Stimulated activated CD4-positive, alpha-beta T cell treated with anti-CD3 and anti-CD28 coated beads, Interleukin-12 subunit alpha, Interleukin-12 subunit beta, amount 100 ng/mL, for 48 hours (primary cell): ENCODE measurements around the gene GLYATL3.

Source experiments
- DNase-seq, 3 donors: peaks; one replicate each; pipeline ENCODE4 v3.0.0-alpha.2; 2020; ENCODE audit warnings: low read depth in 2 of 3, low spot score in 1 of 3

Gene GLYATL3

GRCh38 chr6:49513153-49513989 is 13.6 kb downstream of the GLYATL3 start:
- DNase-seq: no peak

DNA sequence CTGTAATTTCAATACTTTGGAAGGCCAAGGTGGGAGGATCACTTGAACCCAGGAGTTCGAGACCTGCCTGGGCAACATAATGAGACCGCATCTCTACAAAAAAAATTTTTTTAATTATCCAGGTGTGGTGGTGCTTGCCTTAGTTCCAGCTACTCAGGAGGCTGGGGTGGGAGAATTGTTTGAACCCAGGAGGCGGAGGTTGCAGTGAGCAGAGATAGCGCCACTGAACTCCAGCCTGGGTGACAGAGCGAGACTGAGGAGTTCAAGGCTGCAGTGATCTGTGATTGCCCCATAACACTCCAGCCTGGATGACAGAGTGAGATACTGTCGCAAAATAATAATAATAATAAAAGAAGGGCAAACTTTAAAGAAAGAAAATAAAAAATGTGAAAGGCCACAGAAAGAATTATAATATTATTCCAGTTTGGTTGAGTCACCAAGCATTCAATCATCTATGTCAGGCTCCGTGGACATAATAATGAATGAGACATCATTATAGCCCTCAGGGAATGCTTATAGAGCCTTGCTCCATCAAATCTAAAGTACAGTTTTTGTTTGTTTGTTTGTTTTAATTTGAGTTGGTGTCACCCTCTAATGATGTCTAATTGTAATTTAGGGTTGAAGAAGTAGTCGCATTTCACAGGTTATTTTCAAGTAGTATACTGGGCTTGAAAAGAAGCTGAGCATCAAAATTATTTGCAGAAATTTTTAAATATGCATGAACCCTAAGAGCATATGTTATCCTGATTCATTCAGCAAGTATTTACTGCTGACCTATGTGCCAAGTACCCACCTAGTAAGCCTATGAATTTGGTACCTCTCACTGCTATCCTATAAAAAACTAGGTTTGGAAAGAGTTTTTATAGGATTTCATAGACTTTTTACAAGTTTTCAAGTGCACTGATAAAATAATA is 15.1 kb downstream of the GLYATL3 start:
- no peak for DNase-seq

DNA sequence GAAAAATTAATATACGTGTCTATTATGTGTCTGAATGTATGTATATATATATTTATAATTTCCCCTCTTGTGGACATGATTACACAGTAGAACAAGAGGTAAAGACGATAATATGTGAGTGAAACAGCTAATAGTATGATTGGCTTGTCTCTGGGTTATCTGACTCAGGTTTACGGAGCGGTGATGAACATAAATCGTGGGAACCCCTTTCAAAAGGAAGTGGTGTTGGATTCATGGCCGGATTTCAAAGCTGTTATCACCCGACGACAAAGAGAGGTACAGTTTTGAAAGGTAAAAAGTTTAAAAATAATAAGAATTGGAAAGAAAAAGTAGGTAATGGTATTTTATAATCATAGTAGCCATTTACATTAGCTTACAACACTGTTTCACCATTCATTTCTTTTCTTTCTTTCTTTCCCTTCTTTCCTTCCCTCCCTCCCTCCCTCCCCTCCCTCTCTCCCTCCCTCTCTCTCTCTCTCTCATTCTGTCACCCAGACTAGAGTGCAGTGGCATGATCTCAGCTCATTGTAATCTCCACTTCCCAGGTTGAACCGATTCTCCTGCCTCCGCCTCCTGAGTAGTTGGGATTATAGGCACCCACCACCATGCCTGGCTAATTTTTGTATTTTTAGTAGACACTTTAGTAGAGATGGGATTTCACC is 15.9 kb downstream of the GLYATL3 start:
- DNase-seq: no peak

DNA sequence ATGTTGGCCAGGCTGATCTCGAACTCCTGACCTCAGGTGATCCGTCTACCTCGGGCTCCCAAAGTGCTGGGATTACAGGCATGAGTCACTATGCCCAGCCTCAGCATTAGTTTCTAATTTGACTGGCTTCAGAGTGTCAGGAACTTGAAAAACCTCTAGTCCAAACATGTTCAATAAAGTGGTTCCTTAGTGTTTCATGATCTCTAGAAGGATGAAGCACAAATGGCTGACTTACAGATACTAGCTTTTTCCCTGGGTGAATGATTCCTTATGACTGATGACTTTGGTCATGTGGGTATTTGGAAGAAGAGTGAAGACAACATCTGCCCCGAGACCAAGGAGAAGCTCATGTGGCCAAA is 16.4 kb downstream of the GLYATL3 start:
- no peak for DNase-seq

- no peak for DNase-seq
These were observed 18.2 kb downstream of the GLYATL3 start for GRCh38 chr6:49517919-49518318.

GRCh38 chr6:49519660-49520059 is 19.9 kb downstream of the GLYATL3 start:
- DNase-seq: no peak

GRCh38 chr6:49522710-49523593 is 23.2 kb downstream of the GLYATL3 start:
- no peak for DNase-seq

GRCh38 chr6:49523901-49524300 is 24.2 kb downstream of the GLYATL3 start:
- no peak for DNase-seq

GRCh38 chr6:49524541-49524940 is 24.8 kb downstream of the GLYATL3 start:
- no peak for DNase-seq

GRCh38 chr6:49526598-49526997 is 26.9 kb downstream of the GLYATL3 start:
- no peak for DNase-seq

DNA sequence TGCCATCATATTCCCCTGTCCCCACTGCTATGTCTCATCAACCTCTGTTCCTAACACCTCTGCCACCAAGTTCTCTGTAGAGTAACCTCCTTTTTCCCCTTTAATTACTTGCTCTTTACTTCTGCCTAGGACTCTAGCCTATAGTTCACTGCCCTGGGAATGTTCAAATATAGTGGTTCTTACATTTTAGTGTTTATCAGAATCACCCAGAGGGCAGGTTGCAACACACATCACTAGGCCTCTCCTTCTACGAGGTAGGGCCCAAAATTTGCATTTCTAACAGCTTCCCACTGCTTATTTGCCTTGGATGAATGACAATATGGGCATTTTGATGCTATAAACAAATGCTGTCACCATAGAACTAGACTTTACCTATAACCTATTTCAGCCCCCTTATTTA is 27.6 kb downstream of the GLYATL3 start:
- no peak for DNase-seq

DNA sequence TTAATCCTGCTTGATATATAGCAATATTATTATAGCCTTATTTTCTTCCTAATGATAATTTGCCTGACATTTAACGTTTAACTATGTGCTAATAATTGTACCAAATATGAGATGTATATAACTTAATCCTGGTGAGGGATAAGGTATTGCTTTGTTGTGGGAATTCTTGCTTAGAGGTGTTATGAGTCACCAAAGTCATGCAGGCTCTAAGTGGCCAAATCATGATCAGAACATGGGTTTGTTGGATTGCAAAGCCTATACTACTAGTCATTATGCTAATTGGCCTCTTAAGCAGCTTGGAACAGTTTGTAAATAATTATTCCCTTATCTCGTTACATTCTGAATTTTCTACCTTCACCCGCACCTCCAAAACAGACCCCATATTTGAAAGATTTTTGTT is 28.8 kb downstream of the GLYATL3 start:
- DNase-seq: no peak

DNA sequence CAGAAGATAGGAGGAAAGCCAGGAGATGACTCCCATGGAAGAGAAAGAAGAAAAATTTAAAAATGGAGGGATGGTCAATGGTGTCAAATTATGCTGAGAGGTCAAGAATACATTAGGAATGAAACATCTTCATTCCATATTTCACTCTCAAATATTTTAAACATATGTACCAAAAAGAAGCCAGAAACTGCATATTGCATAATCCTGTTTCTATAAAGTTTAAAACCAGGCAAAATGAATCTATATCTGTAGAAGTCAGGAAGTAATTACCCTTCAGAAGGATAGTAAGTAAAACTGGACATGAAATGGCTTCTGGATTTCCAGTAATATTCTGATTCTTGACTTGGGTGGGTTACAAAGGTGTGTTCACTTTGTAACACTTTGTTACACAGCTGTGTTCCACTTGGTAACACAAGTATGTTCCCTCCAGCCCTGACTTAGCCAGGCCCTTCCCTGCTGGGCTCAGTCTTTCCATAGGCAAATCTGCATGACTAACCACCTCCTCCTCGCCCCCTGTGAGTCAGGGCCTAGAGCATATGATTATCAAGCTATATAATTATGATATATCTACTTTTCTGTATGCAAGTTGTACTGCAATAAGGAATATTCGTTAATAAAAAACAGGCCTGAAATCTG is 30.5 kb downstream of the GLYATL3 start:
- no peak for DNase-seq

- no peak for DNase-seq
These were observed 32.2 kb downstream of the GLYATL3 start for GRCh38 chr6:49531774-49532569.

DNA sequence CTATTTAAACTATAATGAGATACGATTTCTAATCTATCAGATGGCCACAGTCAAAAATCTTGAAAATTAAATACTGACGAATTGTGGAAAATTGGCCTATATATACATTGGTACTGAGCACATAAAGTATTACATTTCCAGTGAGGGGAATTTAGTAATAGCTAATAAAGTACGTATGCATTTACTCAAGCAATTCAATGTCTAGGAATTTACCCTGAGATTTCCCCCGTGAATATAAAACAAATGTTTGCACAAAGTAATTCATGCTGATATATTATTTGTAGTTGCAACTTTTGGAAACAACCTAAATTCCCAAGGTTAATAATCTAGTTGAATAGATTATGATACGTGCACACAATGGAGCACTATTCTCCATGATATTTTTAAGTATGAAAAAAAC is 36.1 kb downstream of the GLYATL3 start:
- DNase-seq: no peak

DNA sequence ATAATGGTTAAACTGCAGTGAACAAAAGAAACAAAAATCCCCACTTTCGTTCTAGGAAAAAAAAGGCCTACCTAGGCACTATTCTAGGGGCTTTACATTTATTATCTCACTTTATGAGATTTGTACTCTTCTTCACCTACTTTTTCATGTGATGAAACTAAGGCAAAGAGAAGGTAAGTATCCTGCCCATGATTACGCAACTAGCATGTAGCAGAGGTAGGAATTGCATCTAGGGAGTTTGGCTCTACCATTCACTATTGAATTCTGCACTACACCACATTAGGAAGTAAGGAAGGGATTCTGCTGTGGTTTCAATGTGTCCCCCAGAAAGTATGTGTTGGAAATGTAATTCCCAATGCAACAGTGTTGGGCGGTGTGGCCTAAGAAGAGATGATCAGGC is 39.4 kb downstream of the GLYATL3 start:
- DNase-seq: no peak

DNA sequence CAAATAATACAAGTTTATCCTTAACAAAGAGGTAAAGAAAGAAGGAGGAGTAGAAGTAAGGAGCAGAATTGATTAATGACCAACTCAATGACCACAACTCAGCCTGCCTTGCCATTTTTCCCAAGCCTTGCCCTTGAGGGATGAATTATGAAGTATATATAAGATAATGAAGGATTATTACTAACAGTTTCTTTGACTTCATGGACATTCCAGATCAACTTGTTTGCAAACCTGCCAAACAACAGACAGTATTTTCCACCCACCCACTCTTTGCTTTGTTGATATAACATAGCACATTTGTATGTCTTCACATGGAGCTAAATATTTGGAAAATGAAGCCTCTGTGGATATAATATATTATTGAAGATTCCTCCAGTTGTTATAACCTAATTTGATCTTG is 40.9 kb downstream of the GLYATL3 start:
- DNase-seq: no peak

- no peak for DNase-seq
These were observed 41.5 kb downstream of the GLYATL3 start for GRCh38 chr6:49541210-49541724.

DNA sequence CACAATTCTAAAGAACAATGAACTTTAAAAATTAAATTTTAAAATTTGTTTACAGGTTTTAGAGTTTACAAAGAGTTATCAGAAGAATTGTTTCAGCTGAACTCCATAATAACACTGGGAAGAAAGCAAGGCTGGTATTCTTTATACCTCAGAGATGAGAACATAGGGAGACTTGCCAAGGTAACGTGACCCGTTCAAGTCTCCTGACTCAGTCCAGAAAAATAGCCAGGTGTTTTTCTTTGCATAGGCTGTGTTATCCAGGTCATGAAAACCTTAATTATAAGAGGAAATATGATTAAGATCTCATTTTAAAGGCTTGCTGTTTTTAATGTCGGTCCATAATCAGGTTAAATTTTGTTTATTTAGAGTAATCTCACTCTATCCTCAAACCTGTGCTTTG is 42.2 kb downstream of the GLYATL3 start:
- DNase-seq: no peak
